Stimulated activated CD4-positive, alpha-beta T cell treated with anti-CD3 and anti-CD28 coated beads, TNF-alpha, amount 100 ng/mL, for 4 hours (primary cell): Measurements from ENCODE around the gene TRIM45.

Source experiments
- DNase-seq, 3 experiments: peaks; one replicate each; pipeline ENCODE4 v3.0.0-alpha.2; 2020; ENCODE audit warnings: low read depth in 3 of 3

TRIM45 gene

GRCh38 chr1:117098287-117098890 is 23.2 kb downstream of the TRIM45 start:
- no peak for DNase-seq

- DNase-seq = no peak
Measured at GRCh38 chr1:117097443-117097842, 24.1 kb downstream of the TRIM45 start.

GRCh38 chr1:117096951-117097408 is 24.6 kb downstream of the TRIM45 start:
- no peak for DNase-seq

GRCh38 chr1:117094841-117095604 is 26.5 kb downstream of the TRIM45 start:
- DNase-seq = no peak

- peak in 1 of 3 experiments; percentile 6 for DNase-seq
Measured at GRCh38 chr1:117093870-117094621, 27.5 kb downstream of the TRIM45 start.

GRCh38 chr1:117093091-117093534 is 28.4 kb downstream of the TRIM45 start:
- no peak for DNase-seq

- DNase-seq = no peak
Measured at GRCh38 chr1:117092594-117092993, 29.0 kb downstream of the TRIM45 start.

GRCh38 chr1:117089996-117090395 is 31.6 kb downstream of the TRIM45 start:
- no peak for DNase-seq

GRCh38 chr1:117087686-117088085 is 33.9 kb downstream of the TRIM45 start:
- no peak for DNase-seq

- DNase-seq = no peak
Measured at GRCh38 chr1:117084231-117084630, 37.3 kb downstream of the TRIM45 start.

GRCh38 chr1:117079737-117080136 is 41.8 kb downstream of the TRIM45 start:
- DNase-seq = no peak

- DNase-seq = no peak
Measured at GRCh38 chr1:117077267-117077666, 44.3 kb downstream of the TRIM45 start.

- DNase-seq = no peak
Measured at GRCh38 chr1:117076648-117077047, 44.9 kb downstream of the TRIM45 start.

- no peak for DNase-seq
Measured at GRCh38 chr1:117070124-117070523, 51.4 kb downstream of the TRIM45 start.

GRCh38 chr1:117069220-117069844 is 52.2 kb downstream of the TRIM45 start:
- DNase-seq = no peak

- no peak for DNase-seq
Measured at GRCh38 chr1:117068580-117068979, 53.0 kb downstream of the TRIM45 start.

GRCh38 chr1:117067533-117068370 is 53.8 kb downstream of the TRIM45 start:
- DNase-seq = no peak

- DNase-seq = no peak
Measured at GRCh38 chr1:117066367-117066766, 55.2 kb downstream of the TRIM45 start.

GRCh38 chr1:117061986-117062415 is 59.5 kb downstream of the TRIM45 start:
- no peak for DNase-seq
